NB4 (cell line): ENCODE results near the gene NCOA7.

Source experiments
- DNase-seq: peaks from one replicate; pipeline ENCODE4 v3.0.0; 2010; ENCODE audit warnings: low read depth
- H3K4me3 ChIP-seq: one replicate; pipeline ENCODE4 v1.5.1; 2011; ENCODE audit warnings: mild to moderate bottlenecking, low read depth, low read length, moderate library complexity
- CTCF ChIP-seq: IDR thresholded peaks from one replicate; pipeline ENCODE4 v1.5.1; 2012; ENCODE audit warnings: low read depth, low read length
- MAX ChIP-seq: IDR thresholded peaks from 2 replicates; pipeline ENCODE4 v1.6.1; 2011; ENCODE audit warnings: low read depth, low read length
- MYC ChIP-seq: IDR thresholded peaks from 2 replicates; pipeline ENCODE4 v1.6.1; 2011; ENCODE audit warnings: low read depth, low read length
- POLR2A ChIP-seq: IDR thresholded peaks from 2 replicates; pipeline ENCODE4 v1.6.1; 2011; ENCODE audit warnings: mild to moderate bottlenecking; ENCODE audit not compliant: insufficient read length; ENCODE audit errors: extremely low read depth

NCOA7 gene

GRCh38 chr6:125815080-125815910, 24.5 kb downstream of the NCOA7 start:
- no peak overlapping the region for H3K4me3 ChIP-seq
- DNase-seq = no peak
- TF ChIP-seq MYC (no peak), POLR2A (no peak), MAX (no peak), CTCF (no peak)

- H3K4me3 ChIP-seq = no peak overlapping the region
- DNase-seq = no peak
- no peak for TF ChIP-seq POLR2A
- no peak for TF ChIP-seq MYC
- no peak for TF ChIP-seq CTCF
- no peak for TF ChIP-seq MAX
Observed at GRCh38 chr6:125816828-125817280, 26.1 kb downstream of the NCOA7 start.

GRCh38 chr6:125818225-125818657, 27.5 kb downstream of the NCOA7 start:
- no peak overlapping the region for H3K4me3 ChIP-seq
- TF ChIP-seq POLR2A (no peak), CTCF (no peak), MAX (no peak), MYC (no peak)
- DNase-seq = no peak

- DNase-seq = no peak
- no peak for TF ChIP-seq MYC
- TF ChIP-seq MAX = no peak
- TF ChIP-seq CTCF = no peak
- no peak for TF ChIP-seq POLR2A
Observed at GRCh38 chr6:125818772-125819260, 28.1 kb downstream of the NCOA7 start.

GRCh38 chr6:125819535-125820326, 29.0 kb downstream of the NCOA7 start:
- TF ChIP-seq MYC (no peak), MAX (no peak), POLR2A (no peak)
- no peak for DNase-seq
- H3K4me3 ChIP-seq = no peak overlapping the region

More at GRCh38 chr6:125818772-125819260, 28.1 kb downstream of the NCOA7 start:
- no peak overlapping the region for H3K4me3 ChIP-seq

GRCh38 chr6:125821825-125822281, 31.1 kb downstream of the NCOA7 start:
- no peak for DNase-seq
- no peak overlapping the region for H3K4me3 ChIP-seq
- no peak for TF ChIP-seq MYC
- no peak for TF ChIP-seq MAX
- no peak for TF ChIP-seq CTCF
- TF ChIP-seq POLR2A = no peak
